Transverse colon (tissue), 4 donors: Measurements from ENCODE around the gene ENDOD1. TPM values are rescaled to one million over a fixed set of nuclear protein-coding genes. Genes with fewer than 3 reads are reported as not detected.
"Not testable (repeated sequence)": the region's sequence is repeated elsewhere in the genome, so short reads cannot be mapped to it uniquely, and the experiment has no call there.

ENCODE experiments used
- DNase-seq: peaks from one replicate; pipeline ENCODE4 v3.0.0-alpha.2; 2019
- H3K27ac ChIP-seq, 4 donors: fragments of 200-600 bp; sonication (generic); 2 replicates each; pipeline ENCODE4 v1.5.1; 2016 to 2018; ENCODE audit warnings: inconsistent platforms in 4 of 4
- H3K27me3 ChIP-seq: fragments of 200-600 bp; sonication (generic); 2 replicates; pipeline ENCODE4 v1.5.1; 2017; ENCODE audit warnings: inconsistent platforms
- H3K36me3 ChIP-seq, 4 donors: fragments of 200-600 bp; sonication (generic); 2 replicates each; pipeline ENCODE4 v1.5.1; 2017 to 2019; ENCODE audit warnings: inconsistent platforms in 4 of 4
- H3K4me1 ChIP-seq, 4 donors: fragments of 200-600 bp; sonication (generic); 2 replicates each; pipeline ENCODE4 v1.5.1; 2017 to 2020; ENCODE audit warnings: inconsistent platforms in 4 of 4
- H3K4me3 ChIP-seq, 4 donors: fragments of 200-600 bp; sonication (generic); 1 replicate in 1 of 4; 2 replicates in 3 of 4; pipeline versions ENCODE4 v1.5.1 to v1.6.1; 2017 to 2019; ENCODE audit warnings: inconsistent platforms in 4 of 4
- H3K9me3 ChIP-seq, 2 donors: fragments of 200-600 bp; sonication (generic); 2 replicates each; pipeline ENCODE4 v1.5.1; 2017 to 2019; ENCODE audit warnings: inconsistent platforms in 2 of 2
- EP300 ChIP-seq: sonication (generic); formaldehyde crosslinking; IDR thresholded peaks from one replicate; pipeline ENCODE4 v1.6.1; 2017; ENCODE audit warnings: antibody characterized with exemption, low read depth
- POLR2A ChIP-seq: fragments of 450-650 bp; IDR thresholded peaks from one replicate; pipeline ENCODE4 v1.6.1; 2016; ENCODE audit warnings: antibody characterized with exemption, mild to moderate bottlenecking, moderate library complexity
- POLR2AphosphoS5 ChIP-seq, 3 donors: sonication (generic); formaldehyde crosslinking; IDR thresholded peaks; one replicate each; pipeline ENCODE4 v1.6.1; 2016; ENCODE audit warnings: antibody characterized with exemption in 3 of 3
- WGBS, 2 donors: methylation state at CpG; one replicate each; pipeline ENCODE4 v1.1.5; 2018; ENCODE audit warnings: low coverage in 1 of 2; 5-methylcytosine and 5-hydroxymethylcytosine counted together
- in situ Hi-C, 4 donors: fragments of 200-750 bp; cut with MboI; loops; one replicate each; pipeline versions ENCODE4 v1.15.0 to v1.15.1; 2017; ENCODE audit warnings: low sequenced_read_pairs in 3 of 4, low pct_ligation_motif_present in 1 of 4, low pct_unique_long_range_greater_than_20kb in 1 of 4
- intact Hi-C: fragments of 100-400 bp; cut with DNase I; formaldehyde crosslinking; loops from one replicate; pipeline ENCODE4 v1.15.1; 2023; ENCODE audit warnings: low total_unique reads
- total RNA-seq, 4 donors: library from RNA; depleted of rRNA; stranded (reverse); fragments of >200 nt; gene quantifications; one replicate each; pipeline ENCODE4 v1.1.0, GENCODE V29; 2016
- TF ChIP-seq, protein P1 (sequence below), 5 experiments: fragments of 200-600 bp in 3 of 5; fragments of 450-650 bp in 2 of 5; sonication (generic) in 3 of 5; IDR thresholded peaks; 1 replicate in 2 of 5; 2 replicates in 3 of 5; pipeline ENCODE4 v1.5.1; 2016 to 2017; ENCODE audit warnings: antibody characterized with exemption in 5 of 5, inconsistent platforms in 3 of 5, mild to moderate bottlenecking in 2 of 5, moderate library complexity in 1 of 5

Gene ENDOD1
- total RNA-seq, 4 donors from 2014 or later: 36.4 to 86.2 (median 73.2) TPM

DNA sequence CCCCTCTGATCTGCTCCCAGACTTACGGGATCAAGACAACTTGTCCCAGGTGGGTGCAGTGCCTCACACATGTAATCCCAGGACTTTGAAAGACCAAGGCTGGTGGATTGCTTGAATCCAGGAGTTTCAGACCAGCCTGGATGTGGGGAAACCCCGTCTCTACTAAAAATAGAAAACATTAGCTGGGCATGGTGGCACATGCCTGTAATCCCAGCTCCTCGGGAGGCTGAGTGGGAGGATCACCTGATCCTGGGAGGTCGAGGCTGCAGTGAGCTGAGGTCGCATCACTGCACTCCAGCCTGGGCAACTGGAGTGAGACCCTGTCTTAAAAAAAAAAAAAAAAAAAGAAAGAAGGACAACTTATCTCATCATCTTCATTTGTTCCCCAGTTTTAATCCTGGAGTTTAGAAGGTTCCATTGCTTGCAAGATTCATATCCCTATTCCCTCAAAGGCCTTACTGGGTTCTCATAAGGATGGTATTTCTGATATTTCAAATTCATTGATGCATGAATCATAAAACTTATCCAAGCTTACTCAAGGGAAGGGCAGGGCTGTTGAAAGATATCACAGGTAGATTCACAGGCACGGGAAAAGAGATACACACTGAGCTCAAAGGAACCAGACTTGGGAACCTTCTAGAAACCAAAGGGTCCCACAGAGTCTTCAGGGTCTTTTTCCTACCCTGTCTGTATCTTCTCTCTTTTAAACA, 14.6 kb downstream of the ENDOD1 start:
- Histone ChIP-seq H3K36me3 (no peaks in the 10 kb centered on the region), H3K4me3 (no peak overlapping the region), H3K27ac (no peak overlapping the region), H3K9me3 (no peaks in the 10 kb centered on the region), H3K27me3 (no peaks in the 10 kb centered on the region), H3K4me1 (peaks cover 0 to 33% (median 12%) of the 10 kb centered on the region in 4 donors)
- 88% methylated on average over 6 of the region's 6 CpGs; no CpG with 5 or more reads in 1 of the 2 donors for WGBS, 2 donors
- no peak for DNase-seq
- intact Hi-C loops: no loop called here
- TF ChIP-seq EP300 (no peak), POLR2AphosphoS5 (IDR thresholded peaks at IDR 0.05) (no peak), POLR2A (no peak)
- TF ChIP-seq, protein P1, sequence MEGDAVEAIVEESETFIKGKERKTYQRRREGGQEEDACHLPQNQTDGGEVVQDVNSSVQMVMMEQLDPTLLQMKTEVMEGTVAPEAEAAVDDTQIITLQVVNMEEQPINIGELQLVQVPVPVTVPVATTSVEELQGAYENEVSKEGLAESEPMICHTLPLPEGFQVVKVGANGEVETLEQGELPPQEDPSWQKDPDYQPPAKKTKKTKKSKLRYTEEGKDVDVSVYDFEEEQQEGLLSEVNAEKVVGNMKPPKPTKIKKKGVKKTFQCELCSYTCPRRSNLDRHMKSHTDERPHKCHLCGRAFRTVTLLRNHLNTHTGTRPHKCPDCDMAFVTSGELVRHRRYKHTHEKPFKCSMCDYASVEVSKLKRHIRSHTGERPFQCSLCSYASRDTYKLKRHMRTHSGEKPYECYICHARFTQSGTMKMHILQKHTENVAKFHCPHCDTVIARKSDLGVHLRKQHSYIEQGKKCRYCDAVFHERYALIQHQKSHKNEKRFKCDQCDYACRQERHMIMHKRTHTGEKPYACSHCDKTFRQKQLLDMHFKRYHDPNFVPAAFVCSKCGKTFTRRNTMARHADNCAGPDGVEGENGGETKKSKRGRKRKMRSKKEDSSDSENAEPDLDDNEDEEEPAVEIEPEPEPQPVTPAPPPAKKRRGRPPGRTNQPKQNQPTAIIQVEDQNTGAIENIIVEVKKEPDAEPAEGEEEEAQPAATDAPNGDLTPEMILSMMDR (IDR thresholded peaks at IDR 0.05): no peak
- in situ Hi-C loops: no loop called here

DNA sequence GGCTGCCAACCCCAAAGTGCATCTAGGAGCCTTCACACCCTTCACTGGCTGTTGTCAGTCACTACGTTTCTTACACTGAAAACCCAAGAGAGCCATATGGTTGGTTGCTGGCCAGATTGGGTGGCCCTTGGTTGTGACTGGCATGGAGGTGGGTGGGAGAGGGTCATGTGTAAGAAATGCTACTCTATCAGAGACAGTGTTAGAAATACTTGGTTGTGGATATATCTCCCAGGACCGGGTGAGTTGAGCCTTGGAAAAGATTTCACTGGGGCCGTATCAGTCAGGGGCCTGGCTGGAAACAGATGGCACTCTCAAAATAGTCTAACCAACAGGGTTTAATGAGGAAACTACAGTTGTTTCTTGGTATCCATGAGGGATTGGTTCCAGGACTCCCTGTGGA, 15.2 kb downstream of the ENDOD1 start:
- no peak overlapping the region for H3K4me3 ChIP-seq
- TF ChIP-seq POLR2A: no peak
- TF ChIP-seq, protein P1 (IDR thresholded peaks at IDR 0.05): no peak
- TF ChIP-seq POLR2AphosphoS5 (IDR thresholded peaks at IDR 0.05): no peak
- TF ChIP-seq EP300: no peak
- intact Hi-C loops: no loop called here
- H3K4me1 ChIP-seq: peaks cover 0 to 27% (median 7%) of the 10 kb centered on the region in 4 donors
- H3K27ac ChIP-seq: no peak overlapping the region
- in situ Hi-C loops: no loop called here
- no peaks in the 10 kb centered on the region for H3K9me3 ChIP-seq
- DNase-seq: no peak
- H3K36me3 ChIP-seq: no peaks in the 10 kb centered on the region
- H3K27me3 ChIP-seq: no peaks in the 10 kb centered on the region
- WGBS, 2 donors: 95% methylated on average over 3 of the region's 3 CpGs; no CpG with 5 or more reads in 1 of the 2 donors

DNA sequence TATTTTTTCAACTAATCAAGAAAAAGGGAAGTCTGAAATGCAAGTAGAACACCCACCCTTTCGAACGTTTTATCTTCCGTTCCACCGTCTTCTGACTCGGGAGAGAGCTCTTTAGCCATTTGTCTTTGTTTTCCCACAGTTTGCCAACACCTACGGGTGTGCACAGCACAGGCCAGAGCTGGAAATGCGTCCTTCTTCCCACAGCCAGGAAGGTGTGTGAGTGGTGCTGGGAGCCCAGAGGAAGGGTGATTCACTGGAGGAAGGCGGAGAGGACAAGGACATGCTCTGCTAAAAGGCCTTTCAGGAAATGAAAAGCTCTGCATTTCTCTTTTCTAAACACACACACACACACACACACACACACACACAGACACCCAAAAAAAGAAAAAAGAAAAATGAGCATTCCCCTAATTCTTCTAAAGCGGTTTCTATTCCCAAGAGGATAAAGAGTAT, 18.5 kb downstream of the ENDOD1 start:
- intact Hi-C loops (no loop called here), in situ Hi-C loops (no loop called here)
- TF ChIP-seq, protein P1 (IDR thresholded peaks at IDR 0.05): no peak
- TF ChIP-seq EP300: no peak
- no peak for TF ChIP-seq POLR2AphosphoS5 (IDR thresholded peaks at IDR 0.05)
- no peak for TF ChIP-seq POLR2A
- WGBS, 2 donors: 65 to 69% methylated on average over 6 to 9 of the region's 9 CpGs
- Histone ChIP-seq H3K36me3 (no peaks in the 10 kb centered on the region), H3K4me1 (peaks cover 0 to 14% (median 2%) of the 10 kb centered on the region in 4 donors), H3K4me3 (no peak overlapping the region), H3K9me3 (no peaks in the 10 kb centered on the region), H3K27ac (peak overlapping the region in 2 of 4 donors; percentile 38 to 57), H3K27me3 (no peaks in the 10 kb centered on the region)
- peak; percentile 29 for DNase-seq

DNA sequence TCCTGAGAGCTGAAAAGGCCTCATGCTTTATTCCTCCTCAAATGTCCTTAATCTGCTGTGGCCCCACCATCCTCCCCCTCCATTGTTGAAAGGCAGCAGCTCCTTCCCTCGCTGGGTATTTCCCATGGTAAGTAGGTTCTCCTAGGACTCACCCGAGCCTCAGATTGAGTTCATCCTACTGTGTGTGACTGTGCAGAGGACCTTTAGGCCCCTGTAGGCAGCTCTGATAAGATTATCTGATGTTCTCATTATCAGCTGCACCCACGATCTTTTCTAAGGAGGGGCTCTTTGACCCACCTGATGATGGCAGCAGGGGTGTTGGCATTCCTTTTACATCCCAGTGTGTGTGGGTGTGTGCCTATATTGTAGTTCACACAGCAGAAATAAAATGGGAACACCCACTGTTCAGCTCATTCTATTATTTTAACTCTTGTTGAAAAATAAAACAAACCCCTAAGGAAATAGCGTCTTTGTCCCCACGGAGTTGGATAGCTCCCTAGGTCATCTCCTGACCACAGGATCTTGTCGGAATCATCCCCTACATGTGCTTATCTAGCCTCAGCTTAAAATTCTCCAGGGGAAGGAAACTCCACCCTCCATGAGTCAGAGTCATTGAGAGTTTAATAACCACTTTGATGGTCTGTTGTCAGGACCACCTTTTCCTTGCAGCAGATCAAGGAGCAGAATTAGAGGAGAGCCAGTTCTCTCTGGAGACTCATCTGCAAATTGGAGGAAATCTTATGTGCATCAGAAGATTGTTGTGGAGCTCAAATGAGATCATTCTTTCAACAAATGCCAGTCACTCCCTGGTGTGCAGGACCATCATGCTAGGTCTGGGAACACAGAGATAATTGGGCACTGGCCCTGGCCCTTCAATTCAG, 19.3 kb downstream of the ENDOD1 start:
- Histone ChIP-seq H3K9me3 (no peaks in the 10 kb centered on the region), H3K27ac (peak overlapping the region in 3 of 4 donors; percentile 34 to 57 (median 38)), H3K36me3 (no peaks in the 10 kb centered on the region), H3K4me3 (no peak overlapping the region), H3K4me1 (peaks cover 0 to 14% (median 2%) of the 10 kb centered on the region in 4 donors), H3K27me3 (no peaks in the 10 kb centered on the region)
- intact Hi-C loops (no loop called here), in situ Hi-C loops (no loop called here)
- no peak for DNase-seq
- 73 to 75% methylated on average over 4 to 6 of the region's 6 CpGs for WGBS, 2 donors
- no peak for TF ChIP-seq EP300
- TF ChIP-seq, protein P1 (IDR thresholded peaks at IDR 0.05): no peak
- no peak for TF ChIP-seq POLR2A
- no peak for TF ChIP-seq POLR2AphosphoS5 (IDR thresholded peaks at IDR 0.05)

DNA sequence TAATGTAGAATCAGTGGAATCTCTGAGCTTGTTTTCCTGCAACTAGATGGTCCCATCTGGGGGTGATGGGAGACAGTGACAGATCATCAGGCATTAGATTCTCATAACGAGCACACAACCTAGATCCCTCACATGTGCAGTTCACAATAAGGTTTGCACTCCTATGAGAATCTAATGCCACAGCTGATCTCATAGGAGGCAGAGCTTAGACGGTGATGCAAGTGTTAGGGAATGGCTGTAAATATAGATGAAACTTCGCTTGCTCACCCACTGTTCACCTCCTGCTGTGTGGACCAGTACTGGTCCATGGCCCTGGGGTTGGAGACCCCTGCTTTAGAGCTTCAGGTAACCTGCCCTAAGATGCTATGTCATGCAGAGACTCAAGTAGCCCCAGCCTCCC, 21.8 kb downstream of the ENDOD1 start:
- DNase-seq, in situ Hi-C loops, H3K36me3 ChIP-seq, H3K9me3 ChIP-seq, H3K27me3 ChIP-seq, intact Hi-C loops, H3K27ac ChIP-seq, H3K4me3 ChIP-seq: not testable (repeated sequence)
- WGBS, 2 donors: 82 to 100% methylated on average over 1 to 3 of the region's 3 CpGs
- H3K4me1 ChIP-seq: peaks cover 0 to 14% (median 2%) of the 10 kb centered on the region in 4 donors
